A673 (cell line): ENCODE results near the gene WDR20. TPM values are rescaled to one million over a fixed set of nuclear protein-coding genes. Genes with fewer than 3 reads are reported as not detected.
A peak's percentile ranks its signal among the peaks of the same experiment; 100 is the strongest.

Experiments used
- BruUV-seq: library from RNA; stranded (reverse); fragments of 400-500 nt; replicated peaks from 2 replicates; lab custom pipeline; 2021; lab: Mats Ljungman, UMichigan
- CTCF ChIA-PET: fragments of 300-600 bp; sonication (Branson Sonifier 250); formaldehyde crosslinking; loops from one replicate; lab custom pipeline; 2022; ENCODE audit warnings: antibody characterized with exemption; lab: Charles Lee
- POLR2A ChIA-PET: fragments of 300-600 bp; sonication (Branson Sonifier 250); formaldehyde crosslinking; loops from one replicate; lab custom pipeline; 2022; ENCODE audit warnings: antibody characterized with exemption; ENCODE audit not compliant: low non-redundant PET; lab: Charles Lee
- DNase-seq: peaks from one replicate; pipeline ENCODE4 v3.0.0-alpha.2; 2015; ENCODE audit warnings: low spot score
- H3K27ac ChIP-seq: fragments of 200-600 bp; sonication (generic); 2 replicates; pipeline ENCODE4 v1.5.1; 2016; ENCODE audit warnings: mixed run types, low read depth, mild to moderate bottlenecking, mixed read lengths, antibody characterized with exemption, low read length; ENCODE audit not compliant: poor library complexity, severe bottlenecking
- H3K27me3 ChIP-seq: fragments of 200-600 bp; sonication (generic); replicated peaks from 2 replicates; pipeline ENCODE4 v1.6.1; 2017; ENCODE audit warnings: mixed run types, low read depth, mild to moderate bottlenecking, mixed read lengths, antibody characterized with exemption, low read length; ENCODE audit not compliant: insufficient read depth, poor library complexity
- H3K36me3 ChIP-seq: fragments of 200-600 bp; sonication (generic); 2 replicates; pipeline ENCODE4 v1.6.1; 2016; ENCODE audit warnings: mixed run types, mild to moderate bottlenecking, mixed read lengths, antibody characterized with exemption, low read length; ENCODE audit not compliant: insufficient read depth, poor library complexity, severe bottlenecking
- H3K4me1 ChIP-seq: fragments of 200-600 bp; sonication (generic); 2 replicates; pipeline ENCODE4 v1.6.1; 2017; ENCODE audit warnings: mixed run types, mild to moderate bottlenecking, mixed read lengths, antibody characterized with exemption, low read length; ENCODE audit not compliant: insufficient read depth, poor library complexity, severe bottlenecking
- H3K4me3 ChIP-seq: fragments of 200-600 bp; sonication (generic); 2 replicates; pipeline ENCODE4 v1.5.1; 2016; ENCODE audit warnings: low read depth, mixed run types, mild to moderate bottlenecking, mixed read lengths, low read length; ENCODE audit not compliant: poor library complexity, severe bottlenecking
- H3K9me3 ChIP-seq: fragments of 200-600 bp; sonication (generic); 2 replicates; pipeline ENCODE4 v1.6.1; 2016; ENCODE audit warnings: mixed run types, low read depth, mild to moderate bottlenecking, mixed read lengths, antibody characterized with exemption, low read length; ENCODE audit not compliant: poor library complexity, severe bottlenecking
- EZH2 ChIP-seq: fragments of 200-600 bp; sonication (generic); IDR thresholded peaks from 2 replicates; pipeline ENCODE4 v1.6.1; 2017; ENCODE audit warnings: borderline replicate concordance, low read depth, mild to moderate bottlenecking, mixed read lengths, antibody characterized with exemption, low read length; ENCODE audit not compliant: poor library complexity, severe bottlenecking
- intact Hi-C: fragments of 100-400 bp; cut with micrococcal nuclease; formaldehyde crosslinking; loops from one replicate; pipeline ENCODE4 v1.10.0; 2022; ENCODE audit not compliant: unreplicated experiment
- total RNA-seq: library from RNA; stranded (reverse); gene quantifications from 2 replicates; pipeline ENCODE4 v1.2.3, GENCODE V29; 2021
- TF ChIP-seq, protein P1 (sequence below): fragments of 300-800, 200-600 bp; sonication (generic); conservative IDR thresholded peaks from 2 replicates; pipeline ENCODE4 v1.5.1; 2017; ENCODE audit warnings: low read depth, mild to moderate bottlenecking, antibody characterized with exemption, low read length, moderate library complexity, mixed read lengths

Gene WDR20
- total RNA-seq, 1 experiment from 2014 or later = 28.3 TPM

- no TSS peak for BruUV-seq
- H3K27ac ChIP-seq = peak overlapping the region; percentile 70
- H3K27me3 ChIP-seq = no peaks in the 10 kb centered on the region
- TF ChIP-seq, protein P1, sequence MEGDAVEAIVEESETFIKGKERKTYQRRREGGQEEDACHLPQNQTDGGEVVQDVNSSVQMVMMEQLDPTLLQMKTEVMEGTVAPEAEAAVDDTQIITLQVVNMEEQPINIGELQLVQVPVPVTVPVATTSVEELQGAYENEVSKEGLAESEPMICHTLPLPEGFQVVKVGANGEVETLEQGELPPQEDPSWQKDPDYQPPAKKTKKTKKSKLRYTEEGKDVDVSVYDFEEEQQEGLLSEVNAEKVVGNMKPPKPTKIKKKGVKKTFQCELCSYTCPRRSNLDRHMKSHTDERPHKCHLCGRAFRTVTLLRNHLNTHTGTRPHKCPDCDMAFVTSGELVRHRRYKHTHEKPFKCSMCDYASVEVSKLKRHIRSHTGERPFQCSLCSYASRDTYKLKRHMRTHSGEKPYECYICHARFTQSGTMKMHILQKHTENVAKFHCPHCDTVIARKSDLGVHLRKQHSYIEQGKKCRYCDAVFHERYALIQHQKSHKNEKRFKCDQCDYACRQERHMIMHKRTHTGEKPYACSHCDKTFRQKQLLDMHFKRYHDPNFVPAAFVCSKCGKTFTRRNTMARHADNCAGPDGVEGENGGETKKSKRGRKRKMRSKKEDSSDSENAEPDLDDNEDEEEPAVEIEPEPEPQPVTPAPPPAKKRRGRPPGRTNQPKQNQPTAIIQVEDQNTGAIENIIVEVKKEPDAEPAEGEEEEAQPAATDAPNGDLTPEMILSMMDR = no peak
- TF ChIP-seq EZH2 = no peak
- H3K4me3 ChIP-seq = no peak overlapping the region
- POLR2A ChIA-PET = no interaction called here
- H3K36me3 ChIP-seq = peaks cover 9% of the 10 kb centered on the region
- intact Hi-C loops = no loop called here
- H3K9me3 ChIP-seq = no peaks in the 10 kb centered on the region
- DNase-seq = no peak
- H3K4me1 ChIP-seq = peaks cover 11% of the 10 kb centered on the region
- CTCF ChIA-PET = no interaction called here
Measured at GRCh38 chr14:102201776-102202175, 62.1 kb downstream of the WDR20 start.

GRCh38 chr14:102202944-102203343 lies 63.2 kb downstream of the WDR20 start:
- H3K36me3 ChIP-seq = peaks cover 9% of the 10 kb centered on the region
- ChIA-PET POLR2A (no interaction called here), CTCF (no interaction called here)
- H3K27ac ChIP-seq = no peak overlapping the region
- BruUV-seq = no TSS peak
- H3K4me1 ChIP-seq = peaks cover 11% of the 10 kb centered on the region
- intact Hi-C loops = no loop called here
- H3K27me3 ChIP-seq = no peaks in the 10 kb centered on the region
- TF ChIP-seq, protein P1 = no peak
- no peak for TF ChIP-seq EZH2
- H3K4me3 ChIP-seq = no peak overlapping the region
- no peaks in the 10 kb centered on the region for H3K9me3 ChIP-seq
- DNase-seq = no peak

- Histone ChIP-seq H3K27ac (no peak overlapping the region), H3K36me3 (peaks cover 9% of the 10 kb centered on the region), H3K27me3 (no peaks in the 10 kb centered on the region), H3K9me3 (no peaks in the 10 kb centered on the region), H3K4me3 (no peak overlapping the region), H3K4me1 (peaks cover 11% of the 10 kb centered on the region)
- BruUV-seq = no TSS peak
- intact Hi-C loops = no loop called here
- TF ChIP-seq EZH2 = no peak
- TF ChIP-seq, protein P1 = no peak
- POLR2A ChIA-PET = no interaction called here
- DNase-seq = no peak
- CTCF ChIA-PET = no interaction called here
Measured at GRCh38 chr14:102203382-102203781, 63.7 kb downstream of the WDR20 start.
